ENCODE data around the gene PSME4.
"Not testable (repeated sequence)": the region's sequence is repeated elsewhere in the genome, so short reads cannot be mapped to it uniquely, and the experiment has no call there.

The PSME4 gene

GRCh38 chr2:53881360-53881759, 89.4 kb downstream of the PSME4 start:
- no peak for DNase-seq

- no peak for DNase-seq
Measured at GRCh38 chr2:53880756-53881155, 90.0 kb downstream of the PSME4 start.

DNA sequence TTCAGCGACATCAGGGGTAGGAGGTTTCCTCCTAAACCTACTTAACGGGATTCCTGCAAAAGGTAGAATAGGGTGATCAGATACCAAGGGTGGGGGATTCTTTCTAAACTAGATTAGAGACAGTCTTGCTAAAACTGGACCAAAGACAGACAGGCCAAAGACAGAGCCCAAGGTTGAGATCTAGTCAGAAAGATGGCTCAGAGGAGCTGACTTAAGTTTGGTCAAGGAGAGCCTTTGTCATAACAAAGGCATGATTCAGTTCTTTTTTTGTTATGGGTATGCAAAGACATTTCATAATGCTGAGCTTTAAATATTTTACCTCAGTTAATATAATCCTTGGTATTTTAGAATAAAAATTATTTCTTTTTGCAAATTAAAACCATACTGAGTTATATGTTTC, 93.2 kb downstream of the PSME4 start:
- no peak for DNase-seq

- no peak for DNase-seq
Measured at GRCh38 chr2:53877112-53877511, 93.7 kb downstream of the PSME4 start.

DNA sequence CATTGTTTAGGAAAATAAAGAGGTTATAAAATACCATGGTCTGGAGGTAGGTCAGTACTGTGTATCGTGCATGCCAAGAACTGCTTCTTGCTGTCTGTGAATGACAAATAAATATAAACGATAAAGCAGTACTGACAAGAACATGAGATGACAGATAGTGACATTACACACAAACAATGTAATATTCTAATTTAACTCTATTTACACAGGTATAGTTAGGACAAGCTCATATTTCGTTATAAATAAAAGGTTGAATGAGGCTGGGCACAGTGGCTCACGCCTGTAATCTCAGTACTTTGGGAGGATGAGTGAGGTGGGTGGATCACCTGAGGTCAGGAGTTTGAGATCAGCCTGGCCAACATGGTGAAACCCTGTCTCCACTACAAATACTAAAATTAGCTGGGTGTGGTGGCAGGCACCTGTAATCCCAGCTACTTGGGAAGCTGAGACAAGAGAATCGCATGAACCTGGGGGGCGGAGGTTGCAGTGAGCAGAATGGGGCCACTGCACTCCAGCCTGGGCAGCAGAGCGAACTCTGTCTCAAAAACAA, 96.3 kb downstream of the PSME4 start:
- DNase-seq: no peak

DNA sequence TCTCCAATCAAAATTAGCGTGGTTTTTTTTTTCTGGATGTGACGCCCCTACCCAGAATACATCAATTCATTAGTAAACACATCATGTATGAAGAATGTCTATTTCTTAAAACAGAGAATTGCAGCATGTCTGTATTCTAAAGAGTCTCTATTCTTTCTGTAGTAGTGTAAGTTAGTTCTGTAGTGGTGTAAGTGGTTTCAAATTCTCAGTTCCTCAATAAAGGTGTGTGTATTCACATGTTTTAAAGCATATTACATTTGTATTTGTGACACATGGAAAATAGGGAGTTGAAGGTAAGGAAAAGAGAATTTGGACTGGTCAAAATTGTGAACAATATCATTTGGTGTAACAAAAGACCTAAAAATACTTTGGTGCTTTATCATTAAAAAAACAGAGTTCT, 103.0 kb downstream of the PSME4 start:
- DNase-seq: no peak

DNA sequence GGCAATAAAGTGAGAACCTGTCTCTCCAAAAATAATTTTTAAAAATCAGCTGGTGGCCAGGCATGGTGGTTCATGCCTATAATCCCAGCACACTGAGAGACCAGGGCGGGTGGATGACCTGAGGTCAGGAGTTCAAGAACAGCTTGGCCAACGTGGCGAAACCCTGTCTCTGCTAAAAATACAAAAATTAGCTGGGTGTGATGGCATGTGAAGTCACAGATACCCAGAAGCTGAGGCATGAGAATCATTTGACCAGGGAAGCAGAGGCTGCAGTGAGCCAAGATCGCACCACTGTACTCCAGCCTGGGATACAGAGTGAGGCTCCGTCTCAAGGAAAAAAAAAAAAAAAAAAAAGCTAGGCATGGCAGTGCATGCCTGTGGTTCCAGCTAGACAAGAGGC, 103.6 kb downstream of the PSME4 start:
- DNase-seq: no peak

- DNase-seq: no peak
Measured at GRCh38 chr2:53865962-53866361, 104.8 kb downstream of the PSME4 start.

DNA sequence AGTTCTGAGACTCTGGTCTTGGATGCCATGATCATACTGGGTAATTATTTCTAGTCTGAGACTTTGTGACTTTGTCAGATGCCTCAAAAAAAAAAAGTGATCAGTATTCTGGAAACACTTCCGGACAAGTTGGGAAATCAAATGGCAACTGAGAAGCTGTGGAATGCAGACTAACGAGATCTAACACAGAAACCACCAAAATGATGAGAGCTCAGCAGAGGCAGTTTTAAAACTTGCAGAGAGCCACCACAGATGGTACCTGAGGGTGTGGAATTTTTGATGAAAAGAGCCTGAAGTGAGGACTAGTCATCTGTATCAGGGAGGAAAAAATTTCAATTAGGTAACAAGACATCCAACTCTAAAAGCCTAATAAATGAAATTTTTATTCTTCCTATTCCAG, 105.5 kb downstream of the PSME4 start:
- no peak for DNase-seq

DNA sequence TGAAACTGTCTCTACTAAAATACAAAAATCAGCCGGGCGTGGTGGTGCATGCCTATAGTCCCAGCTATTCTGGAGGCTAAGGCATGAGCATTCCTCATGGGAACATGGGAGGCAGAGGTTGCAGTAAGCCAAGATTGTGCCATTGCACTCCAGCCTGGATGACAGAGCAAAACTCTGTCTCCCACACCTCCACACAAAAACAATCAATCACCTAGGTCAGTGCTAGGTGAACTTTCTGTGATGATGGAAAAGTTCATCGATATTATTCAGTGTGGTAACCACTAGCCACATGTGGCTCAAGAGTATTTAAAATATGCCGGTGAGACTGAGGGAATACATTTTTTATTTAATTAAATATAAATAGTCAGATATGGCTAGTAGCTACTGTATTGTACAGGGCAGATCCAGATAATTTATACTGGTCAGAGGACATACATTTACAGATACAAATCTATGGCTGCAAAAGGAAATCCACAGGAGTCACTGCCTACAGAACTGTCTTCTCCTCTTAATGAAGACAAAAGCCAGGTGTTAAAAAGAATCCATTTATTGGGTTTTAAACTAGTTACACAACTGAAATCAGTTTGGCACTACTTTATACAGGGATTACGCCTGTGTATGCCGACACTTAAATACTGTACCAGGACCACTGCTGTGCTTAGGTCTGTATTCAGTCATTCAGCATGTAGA, 107.1 kb downstream of the PSME4 start:
- no peak for DNase-seq

- DNase-seq: no peak
Measured at GRCh38 chr2:53861824-53862223, 109.0 kb downstream of the PSME4 start.

- no peak for DNase-seq
Measured at GRCh38 chr2:53859206-53860181, 111.3 kb downstream of the PSME4 start, which contains the start of gene GPR75. TSS of gene GPR75 (minus strand) at chr2:53859967. CDS start at chr2:53854756, 5,211 bp downstream.

GRCh38 chr2:53856272-53856671, 114.5 kb downstream of the PSME4 start:
- DNase-seq: no peak

- DNase-seq: no peak
Measured at GRCh38 chr2:53854678-53855077, 116.1 kb downstream of the PSME4 start.

- no peak for DNase-seq
Measured at GRCh38 chr2:53852532-53852931, 118.3 kb downstream of the PSME4 start.

- not testable (repeated sequence) for DNase-seq
Measured at GRCh38 chr2:53851052-53851757, 119.6 kb downstream of the PSME4 start.

- peak; percentile 33 for DNase-seq
Measured at GRCh38 chr2:53848062-53848461, 122.7 kb downstream of the PSME4 start.

DNA sequence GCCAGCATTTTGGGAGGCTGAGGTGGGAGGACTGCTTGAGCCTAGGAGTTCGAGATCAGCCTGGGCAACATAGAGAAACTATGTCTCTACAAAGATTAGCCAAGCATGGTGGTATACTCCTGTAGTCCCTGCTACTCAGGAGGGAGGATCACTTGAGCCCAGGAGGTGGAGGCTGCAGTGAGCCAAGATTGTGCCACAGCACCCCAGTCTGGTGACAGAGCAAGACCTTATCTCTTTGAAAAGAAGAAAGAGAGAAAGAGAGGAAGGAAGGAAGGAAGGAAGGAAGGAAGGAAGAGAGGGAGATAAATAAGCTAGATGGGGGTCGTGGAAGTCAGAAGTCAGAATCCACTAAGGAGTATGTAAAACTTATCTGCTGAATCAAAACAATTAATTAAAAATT, 127.2 kb downstream of the PSME4 start:
- DNase-seq: no peak

DNA sequence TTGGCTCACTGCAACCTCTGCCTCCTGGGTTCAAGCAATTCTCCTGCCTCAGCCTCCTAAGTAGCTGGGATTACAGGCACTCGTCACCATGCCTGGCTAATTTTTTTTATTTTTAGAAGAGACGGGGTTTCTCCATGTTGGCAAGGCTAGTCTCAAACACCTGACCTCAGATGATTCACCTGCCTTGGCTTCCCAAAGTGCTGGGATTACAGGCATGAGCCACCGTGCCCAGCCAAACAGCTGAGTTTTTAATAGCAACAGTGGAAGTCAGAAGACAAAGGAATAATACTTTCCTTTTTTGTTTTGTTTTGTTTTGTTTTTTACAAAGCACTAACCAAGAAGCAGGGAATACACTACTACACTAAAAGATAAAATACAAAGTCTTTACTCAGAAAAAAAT, 127.9 kb downstream of the PSME4 start:
- no peak for DNase-seq

DNA sequence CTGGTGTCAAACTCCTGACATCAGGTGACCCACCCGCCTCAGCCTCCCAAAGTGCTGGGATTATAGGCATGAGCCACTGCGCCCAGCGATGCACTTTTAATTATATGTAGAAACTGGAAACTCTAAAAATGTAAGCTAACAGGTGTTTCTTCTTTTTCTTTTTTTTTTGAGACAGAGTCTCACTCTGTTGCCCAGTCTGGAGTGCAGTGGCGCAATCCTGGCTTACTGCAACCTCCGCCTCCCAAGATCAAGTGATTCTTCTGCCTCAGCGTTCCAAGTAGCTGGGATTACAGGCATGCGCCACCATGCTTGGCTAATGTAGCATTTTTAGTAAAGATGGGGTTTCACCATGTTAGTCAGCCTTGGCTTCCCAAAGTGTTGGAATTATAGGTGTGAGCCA, 129.1 kb downstream of the PSME4 start:
- not testable (repeated sequence) for DNase-seq

- no peak for DNase-seq
Measured at GRCh38 chr2:53840580-53840979, 130.2 kb downstream of the PSME4 start.

DNA sequence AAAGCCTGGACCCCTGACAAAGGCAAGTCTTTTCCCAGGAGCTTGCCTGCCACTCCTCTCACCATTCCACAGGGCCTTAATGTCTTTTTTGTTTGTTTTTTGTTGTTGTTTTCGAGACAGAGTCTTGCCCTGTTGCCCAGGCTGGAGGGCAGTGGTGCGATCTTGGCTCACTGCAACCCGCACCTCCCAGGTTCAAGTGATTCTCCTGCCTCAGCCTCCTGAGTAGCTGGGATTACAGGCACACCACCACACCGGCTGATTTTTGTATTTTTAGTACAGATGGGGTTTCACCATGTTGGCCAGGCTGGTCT, 140.9 kb downstream of the PSME4 start:
- DNase-seq: not testable (repeated sequence)

GRCh38 chr2:53829273-53829979, 141.4 kb downstream of the PSME4 start:
- no peak for DNase-seq
